Mesendoderm (in vitro differentiated cells): ENCODE measurements around the gene PRDM16.

Experiments used
- DNase-seq: peaks from one replicate; pipeline ENCODE4 v3.0.0; 2013
- H2AK5ac ChIP-seq: 2 replicates; pipeline ENCODE4 v1.6.1; 2013; ENCODE audit warnings: low read length, inconsistent platforms
- H2BK120ac ChIP-seq: 2 replicates; pipeline ENCODE4 v1.6.1; 2013; ENCODE audit warnings: low read depth, mild to moderate bottlenecking, low read length, moderate library complexity, mixed read lengths
- H2BK15ac ChIP-seq: replicated peaks from 2 replicates; pipeline ENCODE4 v1.6.1; 2013; ENCODE audit warnings: low read depth, mild to moderate bottlenecking, moderate library complexity
- H2BK5ac ChIP-seq: 2 replicates; pipeline ENCODE4 v1.6.1; 2013; ENCODE audit warnings: low read length, inconsistent platforms
- H3K18ac ChIP-seq: 2 replicates; pipeline ENCODE4 v1.6.1; 2013; ENCODE audit warnings: mild to moderate bottlenecking, low read length, mixed read lengths
- H3K23ac ChIP-seq: one replicate; pipeline ENCODE4 v1.6.1; 2013; ENCODE audit warnings: low read length
- H3K27ac ChIP-seq: 2 replicates; pipeline ENCODE4 v1.5.1; 2013; ENCODE audit warnings: low read depth, mild to moderate bottlenecking, inconsistent platforms, low read length, moderate library complexity
- H3K27me3 ChIP-seq: 2 replicates; pipeline ENCODE4 v1.6.1; 2013; ENCODE audit warnings: low read length, control low read depth, mild to moderate bottlenecking, inconsistent platforms; ENCODE audit not compliant: insufficient read depth, poor library complexity
- H3K36me3 ChIP-seq: 2 replicates; pipeline ENCODE4 v1.6.1; 2013; ENCODE audit warnings: low read length, inconsistent platforms; ENCODE audit not compliant: control insufficient read depth, insufficient read depth
- H3K4ac ChIP-seq: one replicate; pipeline ENCODE4 v1.6.1; 2013; ENCODE audit warnings: low read depth, mild to moderate bottlenecking, low read length, moderate library complexity
- H3K4me1 ChIP-seq: 2 replicates; pipeline ENCODE4 v1.6.1; 2013; ENCODE audit warnings: low read depth, low read length, inconsistent platforms; ENCODE audit not compliant: control insufficient read depth
- H3K4me2 ChIP-seq: 2 replicates; pipeline ENCODE4 v1.6.1; 2013; ENCODE audit warnings: low read length
- H3K4me3 ChIP-seq: 2 replicates; pipeline ENCODE4 v1.5.1; 2013; ENCODE audit warnings: mild to moderate bottlenecking, low read length
- H3K56ac ChIP-seq: one replicate; pipeline ENCODE4 v1.6.1; 2013; ENCODE audit warnings: low read length
- H3K79me1 ChIP-seq: 2 replicates; pipeline ENCODE4 v1.6.1; 2013; ENCODE audit warnings: low read length, inconsistent platforms
- H3K79me2 ChIP-seq: 2 replicates; pipeline ENCODE4 v1.6.1; 2013; ENCODE audit warnings: mild to moderate bottlenecking, low read length; ENCODE audit not compliant: control insufficient read depth, insufficient read depth
- H3K9ac ChIP-seq: 2 replicates; pipeline ENCODE4 v1.6.1; 2013; ENCODE audit warnings: low read length, inconsistent platforms
- H4K5ac ChIP-seq: one replicate; pipeline ENCODE4 v1.6.1; 2013; ENCODE audit warnings: low read length
- H4K8ac ChIP-seq: one replicate; pipeline ENCODE4 v1.6.1; 2013; ENCODE audit warnings: low read depth, mild to moderate bottlenecking, control low read depth, low read length, moderate library complexity
- WGBS: extraction: QIAGEN DNeasy Blood & Tissue Kit; methylation state at CpG from one replicate; pipeline ENCODE4 v1.1.7; 2013; ENCODE audit warnings: low lambda C conversion rate, missing lambda C conversion rate; ENCODE audit not compliant: insufficient coverage; ENCODE audit errors: extremely low coverage; 5-methylcytosine and 5-hydroxymethylcytosine counted together

PRDM16 gene

DNA sequence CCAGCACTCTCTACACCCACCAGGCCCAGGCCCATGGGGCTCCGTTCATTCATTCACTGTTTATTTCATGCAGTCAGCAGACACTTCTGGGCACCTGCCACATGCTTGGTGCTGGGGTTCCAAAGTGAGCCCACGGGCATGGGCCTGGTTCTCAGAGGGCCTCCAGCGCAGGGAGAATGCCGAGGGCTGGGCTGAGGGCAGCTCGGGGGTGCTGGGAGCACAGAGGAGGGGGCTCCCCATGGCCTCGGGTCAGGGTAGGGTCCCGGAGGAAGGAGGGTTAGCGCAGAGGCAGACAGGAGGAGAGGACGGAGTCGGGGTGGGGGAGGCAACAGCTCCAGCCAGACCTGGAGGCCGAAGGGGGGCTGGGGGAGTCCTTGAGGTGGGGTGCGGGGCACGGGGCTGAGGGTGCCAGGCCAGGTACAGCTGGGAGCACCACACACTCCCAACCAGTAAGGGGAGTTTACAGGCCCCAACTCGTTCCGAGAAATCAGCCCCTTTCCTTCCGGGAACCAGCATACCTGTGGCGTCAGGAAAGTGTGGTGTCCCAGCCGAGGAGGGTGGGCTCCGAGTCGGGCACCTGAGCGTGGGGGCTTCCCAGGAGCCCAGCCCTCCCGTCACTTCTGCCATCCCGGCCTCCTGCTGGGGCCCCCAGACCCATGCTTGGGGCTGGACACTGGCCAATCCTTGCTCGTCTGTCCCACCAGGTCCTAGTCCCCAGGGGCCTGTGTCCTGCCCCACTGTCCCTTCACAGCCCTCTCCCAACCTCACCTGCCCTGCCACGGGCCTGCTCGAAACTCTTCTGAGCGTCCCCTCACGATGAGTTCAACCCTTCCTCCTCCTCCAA, 396.3 kb downstream of the PRDM16 start:
- Histone ChIP-seq H3K18ac (no peak overlapping the region), H3K4me3 (no peak overlapping the region), H2AK5ac (no peak overlapping the region), H3K79me1 (no peaks in the 10 kb centered on the region), H2BK120ac (no peak overlapping the region), H3K27ac (no peak overlapping the region), H3K36me3 (no peaks in the 10 kb centered on the region), H2BK5ac (no peak overlapping the region), H3K9ac (no peak overlapping the region), H3K23ac (no peak overlapping the region), H3K4ac (no peak overlapping the region), H3K79me2 (no peaks in the 10 kb centered on the region), H3K4me1 (no peaks in the 10 kb centered on the region), H3K4me2 (no peak overlapping the region), H3K56ac (no peak overlapping the region), H4K8ac (no peak overlapping the region), H3K27me3 (no peaks in the 10 kb centered on the region), H2BK15ac (no peak overlapping the region), H4K5ac (no peak overlapping the region)
- DNase-seq = no peak
- no CpG with 5 or more reads among the region's 28 CpGs for WGBS

DNA sequence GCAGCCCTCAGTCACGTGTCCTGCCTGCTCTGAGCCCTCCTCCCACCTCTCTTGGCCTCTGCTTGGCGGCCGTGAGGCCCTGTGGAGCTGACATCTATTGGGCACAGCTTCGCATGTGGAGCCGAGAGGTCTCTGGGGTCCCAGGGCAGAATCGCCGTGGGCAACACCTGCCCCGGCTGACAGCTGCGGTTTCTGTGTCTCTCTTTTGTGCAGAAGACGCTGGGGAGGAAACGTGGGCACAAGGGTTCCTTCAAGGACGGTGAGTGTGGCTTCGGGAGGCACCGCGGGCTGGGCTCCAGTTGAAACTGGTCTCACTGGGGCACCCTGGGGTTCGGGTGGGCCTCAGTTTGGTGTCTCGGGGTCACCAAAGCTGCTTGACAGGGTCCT, 396.9 kb downstream of the PRDM16 start:
- Histone ChIP-seq H3K79me1 (no peaks in the 10 kb centered on the region), H2BK120ac (no peak overlapping the region), H2BK5ac (no peak overlapping the region), H3K36me3 (no peaks in the 10 kb centered on the region), H4K5ac (no peak overlapping the region), H3K4me2 (no peak overlapping the region), H4K8ac (no peak overlapping the region), H3K18ac (no peak overlapping the region), H3K27me3 (no peaks in the 10 kb centered on the region), H3K56ac (no peak overlapping the region), H3K79me2 (no peaks in the 10 kb centered on the region), H2AK5ac (no peak overlapping the region), H2BK15ac (no peak overlapping the region), H3K4me1 (peaks cover 3% of the 10 kb centered on the region), H3K23ac (no peak overlapping the region), H3K4me3 (no peak overlapping the region), H3K4ac (no peak overlapping the region), H3K27ac (no peak overlapping the region), H3K9ac (no peak overlapping the region)
- no peak for DNase-seq
- no CpG with 5 or more reads among the region's 17 CpGs for WGBS

DNA sequence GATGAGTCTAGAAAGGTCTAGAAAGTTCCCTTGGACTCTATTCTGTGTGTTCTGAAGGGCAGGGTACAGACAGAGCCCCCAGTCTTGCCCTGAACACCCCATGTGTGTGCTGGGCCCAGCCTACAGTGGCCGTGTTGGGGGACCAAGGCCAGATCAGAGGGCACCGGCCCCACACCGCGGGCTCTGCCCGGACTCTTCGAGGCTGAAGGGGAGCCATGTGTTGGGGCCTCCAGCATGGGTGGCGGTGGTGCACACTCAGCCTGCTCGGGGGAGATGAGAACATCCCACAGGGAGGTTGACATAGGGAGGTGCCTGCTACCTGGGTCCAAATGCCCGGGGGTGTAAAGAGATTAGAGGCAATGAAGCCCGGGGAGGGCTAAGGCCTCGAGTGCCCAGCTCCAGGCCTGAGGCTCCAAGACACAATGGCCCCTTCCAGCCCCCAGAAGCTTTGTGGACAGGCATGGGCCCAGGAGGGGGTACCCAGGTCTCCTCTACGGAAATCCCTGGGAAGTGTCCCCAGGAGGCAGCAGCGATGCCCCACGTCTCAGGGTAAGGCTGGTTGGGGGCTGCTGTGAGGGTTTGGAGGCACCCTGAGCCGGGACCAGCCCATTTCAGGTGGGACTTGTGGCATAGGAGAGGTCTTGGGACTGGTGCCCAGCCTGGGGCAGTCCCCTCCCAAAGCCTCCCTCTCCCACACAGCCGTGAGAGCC, 397.5 kb downstream of the PRDM16 start:
- DNase-seq = no peak
- Histone ChIP-seq H3K27ac (no peak overlapping the region), H3K36me3 (no peaks in the 10 kb centered on the region), H3K56ac (no peak overlapping the region), H3K4me2 (no peak overlapping the region), H2BK120ac (no peak overlapping the region), H3K4ac (no peak overlapping the region), H2BK5ac (no peak overlapping the region), H4K8ac (no peak overlapping the region), H3K4me1 (peaks cover 5% of the 10 kb centered on the region), H3K79me1 (no peaks in the 10 kb centered on the region), H2BK15ac (no peak overlapping the region), H4K5ac (no peak overlapping the region), H3K23ac (no peak overlapping the region), H3K79me2 (no peaks in the 10 kb centered on the region), H3K27me3 (no peaks in the 10 kb centered on the region), H2AK5ac (no peak overlapping the region), H3K9ac (no peak overlapping the region), H3K18ac (no peak overlapping the region), H3K4me3 (no peak overlapping the region)
- no CpG with 5 or more reads among the region's 16 CpGs for WGBS

- no CpG with 5 or more reads among the region's 35 CpGs for WGBS
- H2BK15ac ChIP-seq = no peak overlapping the region
- H3K79me2 ChIP-seq = no peaks in the 10 kb centered on the region
- H4K5ac ChIP-seq = no peak overlapping the region
- no peak overlapping the region for H3K56ac ChIP-seq
- H2AK5ac ChIP-seq = no peak overlapping the region
- no peaks in the 10 kb centered on the region for H3K27me3 ChIP-seq
- H3K4me3 ChIP-seq = no peak overlapping the region
- no peak overlapping the region for H2BK5ac ChIP-seq
- H3K79me1 ChIP-seq = no peaks in the 10 kb centered on the region
- no peak overlapping the region for H3K4ac ChIP-seq
- no peak overlapping the region for H4K8ac ChIP-seq
- H3K4me2 ChIP-seq = no peak overlapping the region
- no peak overlapping the region for H3K9ac ChIP-seq
- no peak for DNase-seq
- peaks cover 5% of the 10 kb centered on the region for H3K4me1 ChIP-seq
- no peaks in the 10 kb centered on the region for H3K36me3 ChIP-seq
- H3K23ac ChIP-seq = no peak overlapping the region
- H3K27ac ChIP-seq = no peak overlapping the region
- no peak overlapping the region for H3K18ac ChIP-seq
- H2BK120ac ChIP-seq = no peak overlapping the region
Measured at GRCh38 chr1:3467096-3468036, 398.4 kb downstream of the PRDM16 start.

- no peak for DNase-seq
- Histone ChIP-seq H3K36me3 (no peaks in the 10 kb centered on the region), H3K56ac (no peak overlapping the region), H3K79me1 (no peaks in the 10 kb centered on the region), H2AK5ac (no peak overlapping the region), H3K4me1 (peaks cover 5% of the 10 kb centered on the region), H3K4ac (no peak overlapping the region), H3K18ac (no peak overlapping the region), H4K5ac (no peak overlapping the region), H3K27me3 (no peaks in the 10 kb centered on the region), H3K4me3 (no peak overlapping the region), H3K27ac (no peak overlapping the region), H2BK120ac (no peak overlapping the region), H3K4me2 (no peak overlapping the region), H3K23ac (no peak overlapping the region), H3K79me2 (no peaks in the 10 kb centered on the region), H3K9ac (no peak overlapping the region), H2BK5ac (no peak overlapping the region), H2BK15ac (no peak overlapping the region), H4K8ac (no peak overlapping the region)
- WGBS = no CpG with 5 or more reads among the region's 34 CpGs
Measured at GRCh38 chr1:3468236-3469103, 399.5 kb downstream of the PRDM16 start.
